H9 (cell line): Measurements from ENCODE around the gene ZC3H12C. TPM values are rescaled to one million over a fixed set of nuclear protein-coding genes. Genes with fewer than 3 reads are reported as not detected.

Experiments
- DNase-seq: peaks from one replicate; pipeline ENCODE4 v3.0.0-alpha.2; 2017
- H2AFZ ChIP-seq: one replicate; pipeline ENCODE4 v1.6.1; 2013; ENCODE audit warnings: mild to moderate bottlenecking, low read length, control low read depth, moderate library complexity
- H2AK5ac ChIP-seq: 2 replicates; pipeline ENCODE4 v1.6.1; 2013; ENCODE audit warnings: low read length, control low read depth, mixed read lengths; ENCODE audit not compliant: insufficient read length
- H2BK120ac ChIP-seq: one replicate; pipeline ENCODE4 v1.6.1; 2013; ENCODE audit warnings: low read depth, mild to moderate bottlenecking, low read length, control low read depth, inconsistent platforms; ENCODE audit not compliant: poor library complexity, severe bottlenecking
- H2BK12ac ChIP-seq: 2 replicates; pipeline ENCODE4 v1.6.1; 2013; ENCODE audit warnings: low read length, control low read depth, mixed read lengths, low read depth; ENCODE audit not compliant: insufficient read length
- H2BK15ac ChIP-seq: 2 replicates; pipeline ENCODE4 v1.6.1; 2013; ENCODE audit warnings: low read depth, low read length, control low read depth
- H2BK20ac ChIP-seq: one replicate; pipeline ENCODE4 v1.6.1; 2013; ENCODE audit warnings: low read depth, mild to moderate bottlenecking, low read length, control low read depth, inconsistent platforms; ENCODE audit not compliant: poor library complexity, severe bottlenecking
- H2BK5ac ChIP-seq: 2 replicates; pipeline ENCODE4 v1.6.1; 2013; ENCODE audit warnings: low read length, control low read depth, mixed read lengths; ENCODE audit not compliant: insufficient read length
- H3K14ac ChIP-seq: 2 replicates; pipeline ENCODE4 v1.6.1; 2013; ENCODE audit warnings: low read length, control low read depth; ENCODE audit not compliant: insufficient read depth
- H3K18ac ChIP-seq: 2 replicates; pipeline ENCODE4 v1.6.1; 2013; ENCODE audit warnings: low read depth, mild to moderate bottlenecking, mixed read lengths, low read length, control low read depth; ENCODE audit not compliant: insufficient read length
- H3K23ac ChIP-seq: 2 replicates; pipeline ENCODE4 v1.6.1; 2013; ENCODE audit warnings: low read length, control low read depth, mixed read lengths, low read depth; ENCODE audit not compliant: insufficient read length
- H3K23me2 ChIP-seq: 2 replicates; pipeline ENCODE4 v1.6.1; 2013; ENCODE audit warnings: low read depth, mild to moderate bottlenecking, mixed read lengths, low read length, control low read depth; ENCODE audit not compliant: insufficient read length, poor library complexity, severe bottlenecking
- H3K27ac ChIP-seq: 2 replicates; pipeline ENCODE4 v1.5.1; 2013; ENCODE audit warnings: low read length, control low read depth, mixed read lengths, low read depth; ENCODE audit not compliant: insufficient read length
- H3K27me3 ChIP-seq: 2 replicates; pipeline ENCODE4 v1.6.1; 2013; ENCODE audit warnings: low read length, control low read depth, inconsistent platforms; ENCODE audit not compliant: insufficient read depth
- H3K4ac ChIP-seq: 2 replicates; pipeline ENCODE4 v1.6.1; 2013; ENCODE audit warnings: low read depth, mild to moderate bottlenecking, control low read depth, inconsistent platforms, low read length, moderate library complexity
- H3K4me1 ChIP-seq: 2 replicates; pipeline ENCODE4 v1.6.1; 2013; ENCODE audit warnings: low read length, control low read depth, inconsistent platforms; ENCODE audit not compliant: insufficient read depth
- H3K4me2 ChIP-seq: 2 replicates; pipeline ENCODE4 v1.6.1; 2013; ENCODE audit warnings: low read length, control low read depth, mixed read lengths; ENCODE audit not compliant: insufficient read length, insufficient read depth
- H3K56ac ChIP-seq: 2 replicates; pipeline ENCODE4 v1.6.1; 2013; ENCODE audit warnings: low read depth, mild to moderate bottlenecking, mixed read lengths, low read length, control low read depth; ENCODE audit not compliant: insufficient read length
- H3K79me1 ChIP-seq: 2 replicates; pipeline ENCODE4 v1.6.1; 2013; ENCODE audit warnings: low read depth, mild to moderate bottlenecking, moderate library complexity, low read length, control low read depth, inconsistent platforms; ENCODE audit not compliant: insufficient read depth, poor library complexity, severe bottlenecking
- H3K79me2 ChIP-seq: 2 replicates; pipeline ENCODE4 v1.6.1; 2013; ENCODE audit warnings: low read length, control low read depth, inconsistent platforms; ENCODE audit not compliant: insufficient read depth
- H3K9ac ChIP-seq: 2 replicates; pipeline ENCODE4 v1.6.1; 2013; ENCODE audit warnings: low read length, control low read depth, mixed read lengths; ENCODE audit not compliant: insufficient read length; ENCODE audit errors: extremely low read depth
- H3K9me3 ChIP-seq: one replicate; pipeline ENCODE4 v1.6.1; 2013; ENCODE audit warnings: low read depth, low read length, inconsistent platforms; ENCODE audit not compliant: control insufficient read depth
- H3T11ph ChIP-seq: one replicate; pipeline ENCODE4 v1.6.1; 2013; ENCODE audit warnings: mild to moderate bottlenecking, low read length, control low read depth, inconsistent platforms
- H4K20me1 ChIP-seq: one replicate; pipeline ENCODE4 v1.6.1; 2013; ENCODE audit not compliant: control insufficient read depth, insufficient read length, insufficient read depth
- H4K5ac ChIP-seq: 2 replicates; pipeline ENCODE4 v1.6.1; 2013; ENCODE audit warnings: low read depth, mild to moderate bottlenecking, mixed read lengths, low read length, control low read depth; ENCODE audit not compliant: insufficient read length
- H4K8ac ChIP-seq: replicated peaks from 2 replicates; pipeline ENCODE4 v1.6.1; 2013; ENCODE audit warnings: low read length, control low read depth, mixed read lengths, low read depth; ENCODE audit not compliant: insufficient read length
- H4K91ac ChIP-seq: 2 replicates; pipeline ENCODE4 v1.6.1; 2013; ENCODE audit warnings: low read depth, mild to moderate bottlenecking, moderate library complexity, mixed read lengths, low read length, control low read depth; ENCODE audit not compliant: insufficient read length
- H3K27ac Mint-ChIP-seq, 3 experiments: 2 replicates in 2 of 3; 3 replicates in 1 of 3; pipeline ENCODE4 v1.8.0; 2020 to 2021; ENCODE audit warnings: mixed read lengths in 3 of 3, mild to moderate bottlenecking in 1 of 3, moderate library complexity in 1 of 3
- H3K27me3 Mint-ChIP-seq: 2 replicates; pipeline ENCODE4 v1.8.0; 2021; ENCODE audit warnings: low read depth, mild to moderate bottlenecking, moderate library complexity, mixed read lengths
- H3K36me3 Mint-ChIP-seq, 3 experiments: 2 replicates in 2 of 3; 3 replicates in 1 of 3; pipeline ENCODE4 v1.8.0; 2020 to 2021; ENCODE audit warnings: low read depth in 3 of 3, mixed read lengths in 3 of 3; ENCODE audit not compliant: insufficient read depth in 1 of 3
- H3K4me1 Mint-ChIP-seq, 2 experiments: 2 replicates each; pipeline ENCODE4 v1.8.0; 2020; ENCODE audit warnings: mixed read lengths in 2 of 2
- H3K4me3 Mint-ChIP-seq, 2 experiments: 2 replicates in 1 of 2; 3 replicates in 1 of 2; pipeline ENCODE4 v1.8.0; 2020 to 2021; ENCODE audit warnings: mild to moderate bottlenecking in 2 of 2, mixed read lengths in 2 of 2, moderate library complexity in 1 of 2
- H3K9me3 Mint-ChIP-seq, 2 experiments: 2 replicates in 1 of 2; 3 replicates in 1 of 2; pipeline ENCODE4 v1.8.0; 2020; ENCODE audit warnings: mild to moderate bottlenecking in 2 of 2, mixed read lengths in 2 of 2, moderate library complexity in 1 of 2
- CTCF ChIP-seq: fragments of 200-600 bp; sonication (generic); conservative IDR thresholded peaks from 3 replicates; pipeline ENCODE4 v1.8.0; 2021; ENCODE audit warnings: antibody characterized with exemption, mild to moderate bottlenecking
- WGBS: extraction: QIAGEN DNeasy Blood & Tissue Kit; methylation state at CpG from one replicate; pipeline ENCODE4 v1.1.7; 2013; ENCODE audit warnings: missing lambda C conversion rate, low lambda C conversion rate, mixed read lengths; ENCODE audit not compliant: insufficient read length; ENCODE audit errors: extremely low coverage; 5-methylcytosine and 5-hydroxymethylcytosine counted together
- total RNA-seq: library from RNA; stranded (reverse); gene quantifications from 2 replicates; pipeline ENCODE4 v1.2.1, GENCODE V29; 2021

Gene ZC3H12C
- total RNA-seq, 1 experiment from 2014 or later: 4.8 TPM

DNA sequence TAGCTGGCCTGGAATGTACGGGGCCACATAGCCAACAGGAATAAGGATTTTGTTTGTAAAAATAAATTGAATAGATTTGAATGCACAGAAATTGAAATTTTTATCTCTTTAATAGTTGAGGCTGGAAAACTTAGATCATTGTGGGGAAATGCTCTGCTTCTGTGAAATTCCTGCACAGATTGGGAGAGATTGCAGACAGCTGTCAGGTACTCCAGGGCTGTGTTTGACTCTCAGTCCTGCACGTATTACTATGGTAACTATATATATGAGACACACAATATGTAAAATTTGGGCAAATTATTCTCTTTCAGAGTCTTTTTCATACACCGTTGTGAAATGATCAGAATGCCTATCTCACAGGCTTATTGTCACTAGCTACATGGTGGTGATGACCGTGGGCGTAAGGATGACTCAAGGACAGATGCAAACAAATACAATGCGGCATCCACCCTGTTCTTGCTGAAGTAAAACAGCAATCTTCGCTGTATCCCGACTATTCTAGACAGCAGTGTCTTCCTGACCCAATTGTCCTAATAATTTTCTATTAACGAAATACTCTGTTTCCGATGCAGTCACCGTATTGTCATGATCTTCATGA, 79.4 kb downstream of the ZC3H12C start:
- H3K4me3 Mint-ChIP-seq: no peak overlapping the region
- H2AFZ ChIP-seq: no peak overlapping the region

More for the DNA sequence above, 79.4 kb downstream of the ZC3H12C start:
- Histone ChIP-seq H2AK5ac (no peak overlapping the region), H3K9me3 (no peaks in the 10 kb centered on the region), H4K91ac (no peak overlapping the region), H3K79me2 (no peaks in the 10 kb centered on the region), H3K4ac (no peak overlapping the region), H3K18ac (no peak overlapping the region), H4K5ac (no peak overlapping the region), H3K23ac (no peak overlapping the region), H2BK120ac (no peak overlapping the region), H3K9ac (no peak overlapping the region), H3K27ac (no peak overlapping the region), H2BK20ac (no peak overlapping the region), H4K8ac (no peak overlapping the region), H3K23me2 (no peaks in the 10 kb centered on the region), H3K14ac (no peak overlapping the region), H3K4me2 (no peak overlapping the region), H3K79me1 (no peaks in the 10 kb centered on the region), H2BK5ac (no peak overlapping the region), H3K4me1 (peaks cover 19% of the 10 kb centered on the region; the same call in 1 of the 2 replicates), H3T11ph (no peak overlapping the region), H3K56ac (no peak overlapping the region), H4K20me1 (no peaks in the 10 kb centered on the region), H3K27me3 (no peaks in the 10 kb centered on the region), H2BK15ac (no peak overlapping the region), H2BK12ac (no peak overlapping the region)
- H3K27me3 Mint-ChIP-seq: no peaks in the 10 kb centered on the region; the same call in 1 of the 2 replicates
- H3K36me3 Mint-ChIP-seq: no peaks in the 10 kb centered on the region; a peak in 1 of 7 replicates
- no peak for DNase-seq
- no peaks in the 10 kb centered on the region for H3K9me3 Mint-ChIP-seq
- peak overlapping the region in 1 of 3 experiments; percentile 76; a peak in 1 of 7 replicates for H3K27ac Mint-ChIP-seq
- WGBS: no CpG with 5 or more reads among the region's 11 CpGs
- TF ChIP-seq CTCF: no peak
- peaks cover 44 to 48% of the 10 kb centered on the region in 2 experiments for H3K4me1 Mint-ChIP-seq
